Fibroblast of the conjunctiva (primary cell): ENCODE data around the gene HOXA13.
A peak's percentile ranks its signal among the peaks of the same experiment; 100 is the strongest.

Source experiments
- DNase-seq: peaks from one replicate; pipeline ENCODE4 v3.0.0-alpha.2; 2010; ENCODE audit warnings: low read depth

Gene HOXA13

GRCh38 chr7:27237735-27238334, 37.9 kb upstream of the HOXA13 start:
- no peak for DNase-seq

- peak; percentile 5 for DNase-seq
Measured at GRCh38 chr7:27235387-27236311, 35.8 kb upstream of the HOXA13 start.

GRCh38 chr7:27229448-27229847, 29.6 kb upstream of the HOXA13 start:
- no peak for DNase-seq

- DNase-seq, result no peak
Measured at GRCh38 chr7:27224983-27225934, 25.4 kb upstream of the HOXA13 start.

- no peak for DNase-seq
Measured at GRCh38 chr7:27223941-27224575, 24.2 kb upstream of the HOXA13 start.

GRCh38 chr7:27221201-27221797, 21.4 kb upstream of the HOXA13 start:
- no peak for DNase-seq

- DNase-seq, result no peak
Measured at GRCh38 chr7:27220440-27220955, 20.6 kb upstream of the HOXA13 start.

- DNase-seq, result no peak
Measured at GRCh38 chr7:27219821-27220220, 19.9 kb upstream of the HOXA13 start.

- DNase-seq, result no peak
Measured at GRCh38 chr7:27217951-27218350, 18.1 kb upstream of the HOXA13 start.

GRCh38 chr7:27215356-27215755, 15.5 kb upstream of the HOXA13 start:
- DNase-seq, result no peak

- DNase-seq, result no peak
Measured at GRCh38 chr7:27214239-27214950, 14.5 kb upstream of the HOXA13 start.

GRCh38 chr7:27213433-27214238, 13.7 kb upstream of the HOXA13 start:
- no peak for DNase-seq

GRCh38 chr7:27212497-27213432, 12.9 kb upstream of the HOXA13 start:
- DNase-seq, result no peak

GRCh38 chr7:27211764-27212204, 11.9 kb upstream of the HOXA13 start:
- DNase-seq, result no peak

- DNase-seq, result no peak
Measured at GRCh38 chr7:27211084-27211446, 11.2 kb upstream of the HOXA13 start.

- peak; percentile 5 for DNase-seq
Measured at GRCh38 chr7:27210441-27211083, 10.7 kb upstream of the HOXA13 start.

GRCh38 chr7:27209933-27210440, 10.1 kb upstream of the HOXA13 start:
- no peak for DNase-seq

- no peak for DNase-seq
Measured at GRCh38 chr7:27208998-27209397, 9.1 kb upstream of the HOXA13 start.
